Heart right ventricle (tissue), 16 donors: Measurements from ENCODE around the gene MARCHF7. TPM values are rescaled to one million over a fixed set of nuclear protein-coding genes. Genes with fewer than 3 reads are reported as not detected.

Source experiments
- ATAC-seq, 8 donors: fragments of 200-7000 bp; cut with Tn5 transposase; one replicate each; pipeline ENCODE4 v1.9.1; 2020; ENCODE audit warnings: mild to moderate bottlenecking in 8 of 8, moderate library complexity in 8 of 8, moderate number of reproducible peaks in 1 of 8
- DNase-seq, 2 donors: peaks; one replicate each; pipeline ENCODE4 v3.0.0-alpha.2; 2020
- H3K27ac ChIP-seq, 10 donors: fragments of 200-600 bp; sonication (generic) in 2 of 10; one replicate each; pipeline versions ENCODE4 v1.5.0 to v1.8.0; 2020 to 2022; ENCODE audit warnings: mild to moderate bottlenecking in 3 of 10
- H3K27me3 ChIP-seq, 7 donors: fragments of 200-600 bp; one replicate each; pipeline ENCODE4 v1.8.0; 2021 to 2022; ENCODE audit warnings: mild to moderate bottlenecking in 2 of 7
- H3K36me3 ChIP-seq, 9 donors: fragments of 200-600 bp; sonication (generic) in 1 of 9; one replicate each; pipeline versions ENCODE4 v1.5.0 to v1.8.0; 2020 to 2022; ENCODE audit warnings: mild to moderate bottlenecking in 2 of 9
- H3K4me1 ChIP-seq, 9 donors: fragments of 200-600 bp; sonication (generic) in 1 of 9; one replicate each; pipeline versions ENCODE4 v1.5.0 to v1.8.0; 2020 to 2022; ENCODE audit warnings: mild to moderate bottlenecking in 4 of 9
- H3K4me3 ChIP-seq, 10 donors: fragments of 200-600 bp; sonication (generic) in 2 of 10; one replicate each; pipeline versions ENCODE4 v1.5.0 to v1.8.0; 2020 to 2022; ENCODE audit warnings: mild to moderate bottlenecking in 7 of 10, moderate library complexity in 2 of 10
- H3K9me3 ChIP-seq, 11 donors: fragments of 200-600 bp in 10 of 11; sonication (generic) in 2 of 11; one replicate each; pipeline versions ENCODE4 v1.5.0 to v1.8.0; 2013 to 2022; ENCODE audit warnings: mild to moderate bottlenecking in 2 of 11, control low read depth in 1 of 11, moderate library complexity in 1 of 11
- CTCF ChIP-seq, 9 donors: fragments of 200-600 bp; sonication (generic) in 2 of 9; IDR thresholded peaks; one replicate each; pipeline versions ENCODE4 v1.5.0 to v1.8.0; 2021 to 2022; ENCODE audit warnings: antibody characterized with exemption in 9 of 9, mild to moderate bottlenecking in 5 of 9, moderate library complexity in 1 of 9
- WGBS, 2 donors: extraction: QIAGEN DNeasy Blood & Tissue Kit; methylation state at CpG; one replicate each; pipeline ENCODE4 v1.1.7; 2013; ENCODE audit warnings: inconsistent platforms in 1 of 2; 5-methylcytosine and 5-hydroxymethylcytosine counted together
- intact Hi-C, 10 donors: fragments of 100-400 bp; cut with DNase I; formaldehyde crosslinking; loops; one replicate each; pipeline versions ENCODE4 v1.11.1 to v1.14.2; 2022
- polyA plus RNA-seq, 2 donors: library from polyadenylated mRNA; stranded (reverse); fragments of 200-250 nt; gene quantifications; one replicate each; pipeline ENCODE4 v1.2.3, GENCODE V29; 2013
- total RNA-seq, 10 donors: library from RNA; stranded (reverse); fragmentation: NEBNext Ultra II Directional in 3 of 10; extraction: Animal tissue kit (Norgen Biotek cat#: 25700) in 3 of 10; gene quantifications; one replicate each; pipeline versions ENCODE4 v1.2.1 to v1.2.4, GENCODE V29; 2021 to 2023
- donor health status: Arrhythmogenic right ventricular cardiomyopathy.
- donor health status: ischemic (EF 13 %, LVEDD 7.1; RV severe dilation, severe dysfunction).
- donor health status: healthy with polysubstance abuse.
- donor health status: DM: no; HTN: yes; CAD: no.
- donor health status: DM: no; HTN: no; CAD: no.
- donor health status: ischemic (EF 25% LVEDD 6.9; RV normal size, moderate dysfunction).
- donor health status: ischemic (EF 25% LVEDD 5.7; RV mildly dilated, moderate dysfunction).
- donor health status: healthy.
- donor health status: DM: yes; HTN: yes; CAD: no.
- donor health status: Ischemic cardiomyopathy.
- donor health status: ischemic (EF 35%, LVEDD 5.7; RV mildly dilated, moderate dysfunction).
- donor health status: nonischemic (EF 11% LVEDD 7.7; RV severe dilation, severe dysfunction).
- donor health status: DM: yes; HTN: yes; CAD: no.
- donor health status: PGD.
- donor health status: ischemic (EF 29% LVEDD 5.4; RV normal size, mild dysfunction).
- donor health status: nonischemic (EF 23%, LVEDD 6.1; RV moderate dilation, normal function).

Gene MARCHF7
- total and polyA plus RNA-seq, 12 donors: 20.3 to 101 (median 88.1) TPM

- peaks cover 0 to 19% (median 7%) of the 10 kb centered on the region in 11 donors for H3K9me3 ChIP-seq
- H3K4me1 ChIP-seq: peaks cover 0 to 3% (median 0%) of the 10 kb centered on the region in 9 donors
- intact Hi-C loops: loop anchor here in 2 of 10 donors (10.0 kb wide), 1 partner anchor 61 kb away; no protein-coding TSS in a partner anchor
- WGBS, 2 donors: 94 to 95% methylated on average over 4 of the region's 4 CpGs
- no peak for TF ChIP-seq CTCF (IDR thresholded peaks at IDR 0.05)
- H3K27me3 ChIP-seq: no peaks in the 10 kb centered on the region
- DNase-seq (no peak), ATAC-seq (no peak)
- H3K4me3 ChIP-seq: peak overlapping the region in 1 of 10 donors; percentile 16
- peaks cover 0 to 19% (median 0%) of the 10 kb centered on the region in 9 donors for H3K36me3 ChIP-seq
- H3K27ac ChIP-seq: no peak overlapping the region
Measured at GRCh38 chr2:159695795-159696448, 16.4 kb upstream of the MARCHF7 start.

- Histone ChIP-seq H3K4me1 (peaks cover 0 to 16% (median 11%) of the 10 kb centered on the region in 9 donors), H3K27me3 (no peaks in the 10 kb centered on the region), H3K4me3 (no peak overlapping the region), H3K36me3 (peaks cover 0 to 10% (median 0%) of the 10 kb centered on the region in 9 donors), H3K27ac (no peak overlapping the region), H3K9me3 (no peaks in the 10 kb centered on the region)
- no peak for TF ChIP-seq CTCF (IDR thresholded peaks at IDR 0.05)
- 98% methylated on average over 5 of the region's 5 CpGs for WGBS, 2 donors
- intact Hi-C loops: no loop called here
- no peak for DNase-seq
- ATAC-seq: no peak
Measured at GRCh38 chr2:159703491-159703890, 8.8 kb upstream of the MARCHF7 start.

- TF ChIP-seq CTCF (IDR thresholded peaks at IDR 0.05): no peak
- no peaks in the 10 kb centered on the region for H3K9me3 ChIP-seq
- ATAC-seq: peak in 5 of 8 donors; percentile 35 to 46 (median 43)
- WGBS, 2 donors: 51 to 62% methylated on average over 10 of the region's 10 CpGs
- H3K4me3 ChIP-seq: peak overlapping the region in 3 of 10 donors; percentile 5 to 24 (median 21)
- peak overlapping the region in 5 of 10 donors; percentile 19 to 45 (median 34) for H3K27ac ChIP-seq
- DNase-seq: no peak
- H3K27me3 ChIP-seq: no peaks in the 10 kb centered on the region
- H3K36me3 ChIP-seq: peaks cover 0 to 11% (median 0%) of the 10 kb centered on the region in 9 donors
- intact Hi-C loops: no loop called here
- peaks cover 0 to 26% (median 21%) of the 10 kb centered on the region in 9 donors for H3K4me1 ChIP-seq
Measured at GRCh38 chr2:159706385-159706980, 5.8 kb upstream of the MARCHF7 start.

GRCh38 chr2:159708066-159708760 lies 4.1 kb upstream of the MARCHF7 start:
- H3K36me3 ChIP-seq: peaks cover 0 to 11% (median 0%) of the 10 kb centered on the region in 9 donors
- TF ChIP-seq CTCF (IDR thresholded peaks at IDR 0.05): no peak
- no peak overlapping the region for H3K27ac ChIP-seq
- H3K4me3 ChIP-seq: no peak overlapping the region
- 97 to 99% methylated on average over 5 of the region's 5 CpGs for WGBS, 2 donors
- H3K9me3 ChIP-seq: no peaks in the 10 kb centered on the region
- no peaks in the 10 kb centered on the region for H3K27me3 ChIP-seq
- intact Hi-C loops: no loop called here
- DNase-seq (no peak), ATAC-seq (no peak)
- peaks cover 0 to 29% (median 24%) of the 10 kb centered on the region in 9 donors for H3K4me1 ChIP-seq
